Measurements from ENCODE around the gene PALM.

DNA sequence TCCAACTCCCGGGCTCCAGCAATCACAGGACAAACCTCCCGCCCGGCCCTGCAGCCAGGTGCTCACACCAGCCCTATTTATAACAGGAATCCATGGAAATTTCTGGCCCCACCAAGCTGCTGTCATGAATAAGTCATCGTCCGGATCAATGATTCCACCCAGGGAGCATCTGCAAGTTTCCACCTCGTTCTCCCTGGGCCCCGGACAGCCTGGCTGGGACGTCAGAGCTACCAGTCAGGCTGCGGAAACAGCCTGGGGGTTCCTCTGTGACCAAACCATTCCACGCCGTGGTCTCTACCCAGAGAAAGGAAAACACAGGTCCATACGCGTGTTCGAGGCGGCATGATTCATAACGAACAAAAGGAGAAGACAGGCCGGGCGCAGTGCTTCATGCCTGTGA, 67.8 kb downstream of the PALM start:
- TF ChIP-seq, protein P1, sequence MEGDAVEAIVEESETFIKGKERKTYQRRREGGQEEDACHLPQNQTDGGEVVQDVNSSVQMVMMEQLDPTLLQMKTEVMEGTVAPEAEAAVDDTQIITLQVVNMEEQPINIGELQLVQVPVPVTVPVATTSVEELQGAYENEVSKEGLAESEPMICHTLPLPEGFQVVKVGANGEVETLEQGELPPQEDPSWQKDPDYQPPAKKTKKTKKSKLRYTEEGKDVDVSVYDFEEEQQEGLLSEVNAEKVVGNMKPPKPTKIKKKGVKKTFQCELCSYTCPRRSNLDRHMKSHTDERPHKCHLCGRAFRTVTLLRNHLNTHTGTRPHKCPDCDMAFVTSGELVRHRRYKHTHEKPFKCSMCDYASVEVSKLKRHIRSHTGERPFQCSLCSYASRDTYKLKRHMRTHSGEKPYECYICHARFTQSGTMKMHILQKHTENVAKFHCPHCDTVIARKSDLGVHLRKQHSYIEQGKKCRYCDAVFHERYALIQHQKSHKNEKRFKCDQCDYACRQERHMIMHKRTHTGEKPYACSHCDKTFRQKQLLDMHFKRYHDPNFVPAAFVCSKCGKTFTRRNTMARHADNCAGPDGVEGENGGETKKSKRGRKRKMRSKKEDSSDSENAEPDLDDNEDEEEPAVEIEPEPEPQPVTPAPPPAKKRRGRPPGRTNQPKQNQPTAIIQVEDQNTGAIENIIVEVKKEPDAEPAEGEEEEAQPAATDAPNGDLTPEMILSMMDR (IDR thresholded peaks at IDR 0.05), result no peak
- no peak for TF ChIP-seq POLR2A (IDR thresholded peaks at IDR 0.05)
